ENCODE results near the gene IWS1.
A peak's percentile ranks its signal among the peaks of the same experiment; 100 is the strongest.
"Not testable (repeated sequence)": the region's sequence is repeated elsewhere in the genome, so short reads cannot be mapped to it uniquely, and the experiment has no call there.

Gene IWS1

GRCh38 chr2:127526132-127527000 lies at the start of gene IWS1:
TSS of gene IWS1 (minus strand) at chr2:127526489. CDS start at chr2:127526208, 281 bp downstream.
- DNase-seq, result peak; percentile 97

- no peak for DNase-seq
Observed at GRCh38 chr2:127575941-127576432, 49.7 kb upstream of the IWS1 start.

GRCh38 chr2:127575185-127575765 lies 49.0 kb upstream of the IWS1 start:
- no peak for DNase-seq

- no peak for DNase-seq
Observed at GRCh38 chr2:127574656-127575055, 48.4 kb upstream of the IWS1 start.

GRCh38 chr2:127573771-127574170 lies 47.5 kb upstream of the IWS1 start:
- no peak for DNase-seq

- DNase-seq, result no peak
Observed at GRCh38 chr2:127573298-127573697, 47.0 kb upstream of the IWS1 start.

GRCh38 chr2:127572841-127573240 lies 46.6 kb upstream of the IWS1 start:
- DNase-seq, result no peak

- not testable (repeated sequence) for DNase-seq
Observed at GRCh38 chr2:127572352-127572751, 46.1 kb upstream of the IWS1 start.

- DNase-seq, result no peak
Observed at GRCh38 chr2:127570282-127571250, 44.3 kb upstream of the IWS1 start.

- no peak for DNase-seq
Observed at GRCh38 chr2:127569666-127570065, 43.4 kb upstream of the IWS1 start.

- no peak for DNase-seq
Observed at GRCh38 chr2:127568128-127568527, 41.8 kb upstream of the IWS1 start.

GRCh38 chr2:127567351-127567854 lies 41.1 kb upstream of the IWS1 start:
- DNase-seq, result no peak

GRCh38 chr2:127566576-127566975 lies 40.3 kb upstream of the IWS1 start:
- DNase-seq, result no peak

- DNase-seq, result no peak
Observed at GRCh38 chr2:127566139-127566417, 39.8 kb upstream of the IWS1 start.

GRCh38 chr2:127565261-127566138 lies 39.2 kb upstream of the IWS1 start:
- no peak for DNase-seq

- no peak for DNase-seq
Observed at GRCh38 chr2:127564429-127565260, 38.4 kb upstream of the IWS1 start.

GRCh38 chr2:127563458-127564428 lies 37.5 kb upstream of the IWS1 start:
- DNase-seq, result no peak

- DNase-seq, result no peak
Observed at GRCh38 chr2:127562936-127563335, 36.6 kb upstream of the IWS1 start.

GRCh38 chr2:127561371-127561770 lies 35.1 kb upstream of the IWS1 start:
- DNase-seq, result no peak

GRCh38 chr2:127560931-127561280 lies 34.6 kb upstream of the IWS1 start:
- DNase-seq, result no peak

Measured in COR-L47 (cell line).